Heart left ventricle (tissue), 16 donors: Measurements from ENCODE around the gene PARP6. TPM values are rescaled to one million over a fixed set of nuclear protein-coding genes. Genes with fewer than 3 reads are reported as not detected.

ENCODE experiments used
- ATAC-seq, 4 donors: fragments of 200-7000 bp; cut with Tn5 transposase; one replicate each; pipeline ENCODE4 v1.9.1; 2020 to 2022; ENCODE audit warnings: moderate library complexity in 4 of 4, mild to moderate bottlenecking in 3 of 4, moderate number of reproducible peaks in 1 of 4
- DNase-seq, 5 donors: peaks; one replicate each; pipeline ENCODE4 v3.0.0-alpha.2; 2020
- H3K27ac ChIP-seq, 12 donors: fragments of 200-600 bp; sonication (generic) in 4 of 12; one replicate each; pipeline versions ENCODE4 v1.5.0 to v1.8.0; 2016 to 2022; ENCODE audit warnings: mild to moderate bottlenecking in 2 of 12
- H3K27me3 ChIP-seq, 9 donors: fragments of 200-600 bp; sonication (generic) in 2 of 9; one replicate each; pipeline versions ENCODE4 v1.5.1 to v1.8.0; 2016 to 2022; ENCODE audit warnings: mild to moderate bottlenecking in 3 of 9
- H3K36me3 ChIP-seq, 9 donors: fragments of 200-600 bp; sonication (generic) in 2 of 9; one replicate each; pipeline versions ENCODE4 v1.5.0 to v1.8.0; 2018 to 2022; ENCODE audit warnings: mild to moderate bottlenecking in 2 of 9
- H3K4me1 ChIP-seq, 12 donors: fragments of 200-600 bp; sonication (generic) in 4 of 12; one replicate each; pipeline versions ENCODE4 v1.5.0 to v1.8.0; 2016 to 2022; ENCODE audit warnings: mild to moderate bottlenecking in 3 of 12
- H3K4me3 ChIP-seq, 12 donors: fragments of 200-600 bp; sonication (generic) in 4 of 12; one replicate each; pipeline versions ENCODE4 v1.5.0 to v1.8.0; 2017 to 2022; ENCODE audit warnings: mild to moderate bottlenecking in 9 of 12, moderate library complexity in 4 of 12
- H3K9me3 ChIP-seq, 12 donors: fragments of 200-600 bp; sonication (generic) in 4 of 12; one replicate each; pipeline versions ENCODE4 v1.5.0 to v1.8.0; 2016 to 2022; ENCODE audit warnings: mild to moderate bottlenecking in 1 of 12
- CTCF ChIP-seq, 12 donors: fragments of 200-600 bp; sonication (generic) in 4 of 12; IDR thresholded peaks; one replicate each; pipeline versions ENCODE4 v1.5.0 to v1.8.0; 2018 to 2022; ENCODE audit warnings: antibody characterized with exemption in 12 of 12, mild to moderate bottlenecking in 5 of 12
- POLR2A ChIP-seq, 2 donors: fragments of 450-650 bp; IDR thresholded peaks; one replicate each; pipeline ENCODE4 v1.6.1; 2017; ENCODE audit warnings: antibody characterized with exemption in 2 of 2, mild to moderate bottlenecking in 2 of 2, moderate library complexity in 2 of 2
- WGBS, 4 donors: extraction: QIAGEN DNeasy Blood & Tissue Kit in 2 of 4; methylation state at CpG; one replicate each; pipeline versions ENCODE4 v1.1.5 to v1.1.7; 2013 to 2018; 5-methylcytosine and 5-hydroxymethylcytosine counted together
- intact Hi-C, 10 donors: fragments of 100-400 bp; cut with DNase I; formaldehyde crosslinking; loops; one replicate each; pipeline versions ENCODE4 v1.11.1 to v1.14.2; 2022
- polyA plus RNA-seq, 2 donors: library from polyadenylated mRNA; stranded (reverse); fragments of 200-250 nt; gene quantifications; one replicate each; pipeline ENCODE4 v1.2.3, GENCODE V29; 2013
- total RNA-seq, 9 donors: library from RNA; depleted of rRNA in 2 of 9; stranded (reverse); fragments of >200 nt in 2 of 9; fragmentation: NEBNext Ultra II Directional in 3 of 9; extraction: Animal tissue kit (Norgen Biotek cat#: 25700) in 3 of 9; gene quantifications; one replicate each; pipeline versions ENCODE4 v1.1.0 to v1.2.4, GENCODE V29; 2016 to 2023
- donor health status: ischemic (EF 13 %, LVEDD 7.1; RV severe dilation, severe dysfunction).
- donor health status: healthy with polysubstance abuse.
- donor health status: DM: no; HTN: yes; CAD: no.
- donor health status: DM: no; HTN: no; CAD: no.
- donor health status: ischemic (EF 25% LVEDD 6.9; RV normal size, moderate dysfunction).
- donor health status: ischemic (EF 25% LVEDD 5.7; RV mildly dilated, moderate dysfunction).
- donor health status: healthy.
- donor health status: DM: yes; HTN: yes; CAD: no.
- donor health status: ischemic (EF 35%, LVEDD 5.7; RV mildly dilated, moderate dysfunction).
- donor health status: nonischemic (EF 11% LVEDD 7.7; RV severe dilation, severe dysfunction).
- donor health status: DM: yes; HTN: yes; CAD: no.
- donor health status: PGD.
- donor health status: ischemic (EF 29% LVEDD 5.4; RV normal size, mild dysfunction).
- donor health status: nonischemic (EF 23%, LVEDD 6.1; RV moderate dilation, normal function).

Gene PARP6
- total and polyA plus RNA-seq, 11 donors: 25.6 to 52.5 (median 34.5) TPM

- no peak for ATAC-seq
- no peak overlapping the region for H3K27ac ChIP-seq
- H3K36me3 ChIP-seq: peaks cover 6 to 54% (median 50%) of the 10 kb centered on the region in 9 donors
- TF ChIP-seq CTCF (IDR thresholded peaks at IDR 0.05): no peak
- TF ChIP-seq POLR2A (IDR thresholded peaks at IDR 0.05): no peak
- intact Hi-C loops: loop anchor here in 6 of 10 donors (2.0 to 10.0 kb wide), 4 partner anchors 34 to 89 kb away; partner anchors contain the start of gene PKM (in 1 of the 6)
- H3K27me3 ChIP-seq: peaks cover 0 to 11% (median 0%) of the 10 kb centered on the region in 9 donors
- WGBS, 4 donors: 74 to 82% (median 77%) methylated on average over 10 to 11 of the region's 11 CpGs
- H3K9me3 ChIP-seq: no peaks in the 10 kb centered on the region
- H3K4me1 ChIP-seq: peaks cover 6 to 51% (median 40%) of the 10 kb centered on the region in 12 donors
- DNase-seq: no peak
- no peak overlapping the region for H3K4me3 ChIP-seq
These were observed 73.8 kb downstream of the PARP6 start for GRCh38 chr15:72198356-72199204.

GRCh38 chr15:72197460-72198355 is 74.6 kb downstream of the PARP6 start, which contains the start of gene GRAMD2A:
Gene GRAMD2A, minus strand, starts transcription at chr15:72197787.
- Histone ChIP-seq H3K4me1 (peaks cover 6 to 44% (median 33%) of the 10 kb centered on the region in 12 donors), H3K27me3 (peaks cover 0 to 11% (median 0%) of the 10 kb centered on the region in 9 donors), H3K36me3 (peaks cover 5 to 46% (median 42%) of the 10 kb centered on the region in 9 donors), H3K4me3 (peak within 1 kb of the TSS; percentile 18 to 62 (median 49)), H3K9me3 (no peaks in the 10 kb centered on the region), H3K27ac (no peak within 1 kb of the TSS)
- intact Hi-C loops: loop anchor here in 6 of 10 donors (2.0 to 10.0 kb wide), 4 partner anchors 35 to 90 kb away; partner anchors contain the start of gene PKM (in 1 of the 6)
- no peak for TF ChIP-seq POLR2A (IDR thresholded peaks at IDR 0.05)
- TF ChIP-seq CTCF (IDR thresholded peaks at IDR 0.05): no peak
- WGBS, 4 donors: 8 to 23% (median 15%) methylated on average over 30 to 83 of the region's 83 CpGs
- DNase-seq: no peak
- peak in 2 of 4 donors; percentile 35 to 46 for ATAC-seq

GRCh38 chr15:72197041-72197459 is 75.3 kb downstream of the PARP6 start:
- Histone ChIP-seq H3K4me1 (peaks cover 6 to 37% (median 27%) of the 10 kb centered on the region in 12 donors), H3K27me3 (peaks cover 0 to 11% (median 0%) of the 10 kb centered on the region in 9 donors), H3K4me3 (peak overlapping the region; percentile 18 to 62 (median 49)), H3K36me3 (peaks cover 3 to 39% (median 35%) of the 10 kb centered on the region in 9 donors), H3K27ac (no peak overlapping the region), H3K9me3 (no peaks in the 10 kb centered on the region)
- WGBS, 4 donors: 4 to 19% (median 9%) methylated on average over 23 to 35 of the region's 35 CpGs
- ATAC-seq (no peak), DNase-seq (no peak)
- TF ChIP-seq CTCF (IDR thresholded peaks at IDR 0.05) (no peak), POLR2A (IDR thresholded peaks at IDR 0.05) (no peak)
- intact Hi-C loops: loop anchor here in 5 of 10 donors (5.0 to 10.0 kb wide), 3 partner anchors 35 to 90 kb away; partner anchors contain the start of gene PKM (in 1 of the 5)
